GM12864 (cell line): ENCODE measurements around the gene CUL4A.
"Not testable (repeated sequence)": the region's sequence is repeated elsewhere in the genome, so short reads cannot be mapped to it uniquely, and the experiment has no call there.

ENCODE experiments used
- DNase-seq: peaks from one replicate; pipeline ENCODE4 v3.0.0-alpha.2; 2011; ENCODE audit warnings: low read depth
- H3K4me3 ChIP-seq: 2 replicates; pipeline ENCODE4 v1.5.1; 2011; ENCODE audit warnings: mild to moderate bottlenecking, low read depth, low read length, control low read depth
- TF ChIP-seq, protein P1 (sequence below): IDR thresholded peaks from 2 replicates; pipeline ENCODE4 v1.5.1; 2011; ENCODE audit warnings: low read depth, mild to moderate bottlenecking, moderate library complexity, low read length, control low read depth, inconsistent platforms; ENCODE audit errors: missing control alignments

The CUL4A gene

DNA sequence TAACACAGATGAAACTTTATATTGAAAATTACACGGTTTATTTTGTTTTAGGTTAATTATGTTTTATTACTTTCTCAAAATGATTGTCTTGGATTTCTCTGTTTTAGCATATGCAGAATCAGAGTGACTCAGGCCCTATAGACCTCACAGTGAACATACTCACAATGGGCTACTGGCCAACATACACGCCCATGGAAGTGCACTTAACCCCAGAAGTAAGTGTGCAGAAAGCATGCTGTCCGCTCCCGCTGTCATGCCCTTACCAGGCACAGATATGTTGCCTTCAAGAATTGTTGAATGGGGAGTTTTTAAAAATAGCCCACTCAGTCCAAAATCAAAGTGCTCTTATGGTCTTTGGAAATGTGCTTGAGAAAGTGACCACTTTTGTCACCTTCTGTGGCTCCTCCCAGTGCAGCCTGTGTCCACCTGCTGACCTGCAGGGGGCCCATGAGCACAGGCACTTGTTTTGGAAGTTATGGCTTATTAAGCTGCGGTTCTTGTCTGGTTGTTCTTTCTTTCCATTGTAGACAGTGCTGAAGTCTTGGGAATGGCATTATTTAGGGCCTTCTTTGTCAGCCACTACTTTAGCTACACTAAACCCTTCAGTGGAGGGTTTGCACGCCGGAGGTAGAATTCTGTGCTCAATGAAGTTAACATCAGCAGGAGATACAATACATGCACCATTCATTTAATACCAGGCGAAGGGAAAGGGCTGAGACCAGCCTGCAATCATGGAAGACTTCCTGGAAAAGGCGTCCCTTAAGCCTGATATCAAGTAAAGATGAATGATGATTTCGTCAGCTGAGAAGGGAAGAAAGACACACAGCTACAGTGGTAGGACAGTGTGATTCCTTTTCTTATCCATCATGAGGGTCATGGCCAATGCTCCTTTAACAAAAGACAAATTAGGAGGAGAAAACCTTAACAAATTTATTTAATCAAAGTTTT, 36.7 kb downstream of the CUL4A start:
- TF ChIP-seq, protein P1, sequence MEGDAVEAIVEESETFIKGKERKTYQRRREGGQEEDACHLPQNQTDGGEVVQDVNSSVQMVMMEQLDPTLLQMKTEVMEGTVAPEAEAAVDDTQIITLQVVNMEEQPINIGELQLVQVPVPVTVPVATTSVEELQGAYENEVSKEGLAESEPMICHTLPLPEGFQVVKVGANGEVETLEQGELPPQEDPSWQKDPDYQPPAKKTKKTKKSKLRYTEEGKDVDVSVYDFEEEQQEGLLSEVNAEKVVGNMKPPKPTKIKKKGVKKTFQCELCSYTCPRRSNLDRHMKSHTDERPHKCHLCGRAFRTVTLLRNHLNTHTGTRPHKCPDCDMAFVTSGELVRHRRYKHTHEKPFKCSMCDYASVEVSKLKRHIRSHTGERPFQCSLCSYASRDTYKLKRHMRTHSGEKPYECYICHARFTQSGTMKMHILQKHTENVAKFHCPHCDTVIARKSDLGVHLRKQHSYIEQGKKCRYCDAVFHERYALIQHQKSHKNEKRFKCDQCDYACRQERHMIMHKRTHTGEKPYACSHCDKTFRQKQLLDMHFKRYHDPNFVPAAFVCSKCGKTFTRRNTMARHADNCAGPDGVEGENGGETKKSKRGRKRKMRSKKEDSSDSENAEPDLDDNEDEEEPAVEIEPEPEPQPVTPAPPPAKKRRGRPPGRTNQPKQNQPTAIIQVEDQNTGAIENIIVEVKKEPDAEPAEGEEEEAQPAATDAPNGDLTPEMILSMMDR = peak; percentile 11
- H3K4me3 ChIP-seq = no peak overlapping the region
- no peak for DNase-seq

DNA sequence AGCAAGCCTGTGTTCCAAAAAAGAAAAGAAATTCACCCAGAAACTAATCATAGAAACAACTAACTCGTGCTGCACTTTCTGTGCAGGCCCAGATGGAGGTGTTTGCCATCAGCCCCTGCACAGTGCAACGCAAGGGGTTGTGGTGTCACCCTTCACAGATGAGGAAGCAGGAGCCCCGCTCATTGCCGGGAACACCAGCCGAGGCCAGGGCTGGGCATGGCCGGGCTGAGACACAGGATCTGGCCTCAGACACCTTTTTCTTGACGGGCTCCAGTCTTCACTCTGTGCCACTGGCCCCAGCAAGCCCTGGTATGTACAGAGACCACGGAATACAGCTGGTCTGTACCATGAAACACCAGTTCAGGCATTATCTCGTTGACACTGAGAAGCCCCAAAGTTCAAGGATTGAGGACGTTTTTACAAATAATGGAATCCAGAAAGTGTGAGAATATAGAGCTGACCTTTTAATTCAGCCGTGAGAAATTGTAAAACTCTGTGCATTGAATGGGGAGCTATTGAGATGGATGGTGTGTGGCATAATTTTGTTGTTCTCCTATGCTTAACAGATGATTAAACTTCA, 43.2 kb downstream of the CUL4A start:
- TF ChIP-seq, protein P1 = no peak
- DNase-seq = no peak
- no peak overlapping the region for H3K4me3 ChIP-seq

DNA sequence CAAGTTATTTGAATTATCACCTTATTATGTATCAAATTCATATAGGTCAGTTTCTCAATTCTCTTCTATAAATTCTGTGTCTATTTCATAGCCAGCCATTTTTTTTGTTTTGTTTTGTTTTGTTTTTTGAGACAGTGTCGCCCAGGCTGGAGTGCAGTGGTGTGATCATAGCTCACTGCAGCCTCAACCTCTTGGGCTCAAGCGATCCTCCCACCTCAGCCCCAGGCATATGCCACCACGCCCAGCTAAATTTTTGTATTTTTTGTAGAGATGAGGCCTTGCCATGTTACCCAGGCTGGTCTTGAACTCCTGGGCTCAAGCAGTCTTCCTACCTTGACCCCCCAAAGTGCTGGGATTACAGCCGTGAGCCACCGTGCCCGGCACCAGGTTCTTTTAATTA, 48.5 kb downstream of the CUL4A start:
- not testable (repeated sequence) for DNase-seq, H3K4me3 ChIP-seq

DNA sequence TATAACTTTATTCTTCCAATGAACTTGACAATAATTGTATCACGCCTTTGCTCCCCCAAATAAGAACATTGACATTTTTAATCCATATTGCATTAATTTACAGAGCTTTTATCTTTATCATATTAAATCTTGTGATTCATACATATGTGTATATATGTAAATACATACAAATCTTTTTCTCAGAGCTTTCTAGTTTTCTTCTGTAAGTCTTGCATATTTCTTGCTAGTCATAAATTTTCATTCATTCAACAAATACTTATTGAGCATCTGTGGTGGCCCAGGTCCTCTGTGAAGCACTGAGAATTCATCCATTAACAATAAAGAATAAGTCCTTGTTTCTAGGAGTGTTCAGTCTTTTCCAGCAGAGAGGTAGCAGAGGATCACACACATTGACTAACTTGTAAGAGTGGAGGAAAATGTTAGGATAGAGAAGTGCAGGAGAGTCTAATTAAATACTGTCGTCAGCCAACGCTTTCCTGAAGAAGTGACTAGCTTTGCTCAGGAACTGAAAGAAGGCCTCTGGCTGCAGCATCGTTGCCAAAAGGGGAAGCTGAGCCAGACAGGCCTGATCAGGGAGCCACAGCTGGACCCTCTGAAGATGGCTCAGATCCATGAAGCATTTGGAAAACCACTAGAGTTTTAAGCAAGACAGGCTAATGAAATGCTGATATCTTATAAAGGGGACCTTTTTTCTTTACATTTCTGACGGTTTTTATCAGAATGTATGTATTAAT, 49.1 kb downstream of the CUL4A start:
- no peak for DNase-seq
- TF ChIP-seq, protein P1 = no peak
- H3K4me3 ChIP-seq = no peak overlapping the region

DNA sequence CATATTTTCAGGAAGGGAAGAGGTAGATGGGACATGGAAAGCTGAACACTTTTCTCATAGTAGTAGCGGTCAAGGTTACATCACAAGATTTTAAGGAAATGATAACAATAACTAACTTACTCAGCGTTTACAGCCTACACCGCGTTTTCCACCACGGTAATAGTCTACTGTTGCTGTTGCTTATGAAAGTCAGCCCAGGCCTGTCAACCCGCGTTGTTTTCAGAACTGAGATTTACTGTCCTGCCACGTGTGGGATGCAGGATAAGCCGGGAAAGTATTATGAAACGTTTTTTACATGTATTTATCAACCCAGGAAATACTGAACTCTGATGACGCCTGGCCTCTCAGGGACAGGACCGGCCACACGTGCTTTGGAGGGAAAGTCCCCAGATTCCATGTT, 51.6 kb downstream of the CUL4A start:
- TF ChIP-seq, protein P1 = no peak

DNA sequence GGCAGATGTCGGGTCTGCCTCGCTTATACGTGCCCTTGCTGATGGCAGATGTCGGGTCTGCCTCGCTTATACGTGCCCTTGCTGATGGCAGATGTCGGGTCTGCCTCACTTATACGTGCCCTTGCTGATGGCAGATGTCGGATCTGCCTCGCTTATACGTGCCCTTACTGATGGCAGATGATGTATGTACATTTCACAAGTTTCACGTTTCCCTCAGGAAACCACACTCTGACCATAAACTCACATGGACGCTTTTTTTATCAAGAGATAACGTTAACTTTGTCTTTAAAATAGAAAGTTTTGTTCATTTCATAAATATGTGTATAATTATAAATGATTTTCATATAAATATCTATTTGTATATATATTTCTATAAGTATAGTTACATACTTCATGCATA, 53.6 kb downstream of the CUL4A start:
- DNase-seq, H3K4me3 ChIP-seq: not testable (repeated sequence)

More for the DNA sequence above, 51.6 kb downstream of the CUL4A start:
- no peak overlapping the region for H3K4me3 ChIP-seq
- no peak for DNase-seq

DNA sequence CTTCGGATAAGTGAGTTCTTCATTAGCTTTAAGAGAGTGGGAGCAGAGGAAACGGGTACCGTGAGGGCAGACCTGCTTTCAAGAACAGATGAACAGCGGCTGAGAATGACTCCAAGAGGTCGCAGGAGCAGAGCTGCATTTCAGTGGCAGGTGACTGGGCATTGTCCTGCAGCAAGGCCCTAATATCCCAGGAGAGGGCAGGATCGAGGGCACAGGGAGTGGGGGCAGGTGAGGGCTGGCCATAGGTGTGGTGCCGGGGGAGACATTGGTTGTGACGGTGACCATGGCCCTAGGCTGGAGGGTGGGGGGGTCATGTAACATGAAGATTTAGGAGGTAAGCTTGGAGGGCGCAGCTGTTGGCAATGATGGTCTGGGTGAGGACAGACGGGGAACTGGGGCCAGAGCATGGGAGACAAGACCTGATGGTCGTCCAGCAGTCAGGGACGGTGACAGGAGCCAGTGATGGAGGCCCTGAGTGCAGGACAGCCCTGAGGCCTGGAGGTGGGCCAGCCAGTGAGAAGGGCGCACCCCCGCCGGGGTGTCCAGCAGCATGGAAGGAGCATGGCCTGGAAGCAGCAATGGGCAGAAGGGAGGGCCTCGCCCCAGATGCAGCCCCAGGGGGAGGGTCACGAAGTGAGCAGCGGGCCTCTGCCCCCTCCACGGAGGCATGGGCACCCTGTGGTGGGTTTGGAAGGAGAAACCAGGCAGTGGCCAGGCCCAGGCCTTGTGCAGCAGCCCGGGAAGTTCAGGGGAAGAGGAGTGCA, 58.4 kb downstream of the CUL4A start:
- TF ChIP-seq, protein P1 = no peak
- no peak for DNase-seq
- H3K4me3 ChIP-seq = no peak overlapping the region
